Right hindlimb (tissue), 1 donor: ENCODE results near the gene DLX1.
"Not testable (repeated sequence)": the region's sequence is repeated elsewhere in the genome, so short reads cannot be mapped to it uniquely, and the experiment has no call there.

Source experiments
- DNase-seq: peaks from one replicate; pipeline ENCODE4 v3.0.0-alpha.2; 2018

The DLX1 gene

DNA sequence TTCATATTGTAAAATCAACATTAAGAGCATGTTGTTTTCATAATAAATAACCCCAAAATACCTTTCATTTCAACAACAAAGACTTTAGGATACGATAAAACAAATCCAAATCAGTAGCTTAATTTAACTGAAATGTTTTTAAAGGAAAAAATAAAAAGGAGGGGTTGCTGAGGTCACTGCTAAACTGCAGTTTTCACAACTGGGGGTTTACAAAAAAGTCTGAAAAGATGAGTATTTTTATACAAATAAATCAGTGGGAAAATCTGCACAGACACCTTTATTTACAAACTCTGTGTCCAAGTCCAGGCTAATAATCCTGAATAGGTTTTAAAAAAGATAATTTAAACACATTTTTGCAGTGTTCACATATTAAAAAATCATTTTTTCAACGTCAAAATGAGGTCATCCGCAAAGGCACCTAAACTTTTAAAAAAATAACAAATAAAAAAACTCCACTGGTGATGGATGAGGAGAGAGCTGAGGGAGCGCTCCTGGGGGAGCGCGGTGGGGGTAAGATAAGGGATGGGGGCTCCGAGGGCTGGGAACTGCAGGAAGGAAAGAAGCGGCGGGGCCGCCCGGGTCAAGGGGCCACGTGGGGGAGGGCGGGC is 14.3 kb downstream of the DLX1 start:
- no peak for DNase-seq

DNA sequence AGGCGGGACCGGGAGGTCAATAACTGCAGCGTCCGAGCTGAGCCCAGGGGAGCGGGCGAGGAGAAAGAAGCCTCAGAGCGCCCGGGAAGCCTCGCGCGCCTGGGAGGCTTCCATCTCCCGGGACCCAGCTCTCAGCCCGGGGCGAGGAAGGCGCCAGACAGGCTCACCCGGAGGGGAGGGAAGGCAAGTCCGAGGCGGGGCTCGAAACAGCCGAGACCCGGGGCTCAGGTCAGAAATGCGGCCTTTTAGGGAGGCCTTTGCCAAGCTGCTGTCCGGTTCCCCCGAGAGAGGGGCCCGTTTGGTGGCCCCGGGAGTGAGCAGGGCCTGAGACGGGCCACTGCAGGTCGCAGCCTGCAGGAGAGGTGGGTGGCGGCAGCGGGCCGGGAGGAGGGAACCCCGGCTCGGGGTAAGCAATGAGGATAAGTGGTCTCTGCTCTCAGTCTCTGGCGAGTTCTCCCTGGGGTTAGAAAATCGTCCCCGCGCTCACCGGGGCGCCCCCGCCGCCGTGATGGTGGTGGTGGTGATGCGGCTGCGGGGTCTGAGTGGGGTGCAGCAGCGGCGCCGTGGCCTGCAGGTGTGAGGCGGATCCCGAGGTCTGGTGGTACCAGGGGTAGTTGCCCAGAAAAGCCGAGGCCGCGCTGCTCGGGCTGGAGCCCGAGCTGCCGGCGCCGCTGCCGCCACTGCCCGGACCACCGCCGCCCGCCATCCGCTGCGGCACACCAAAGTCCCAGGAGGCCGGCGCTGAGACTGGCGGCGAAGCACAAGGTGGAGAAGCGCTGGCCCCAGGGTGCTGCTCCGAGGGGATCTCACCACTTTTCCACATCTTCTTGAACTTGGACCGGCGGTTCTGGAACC is 15.0 kb downstream of the DLX1 start:
- peak; percentile 22 for DNase-seq

DNA sequence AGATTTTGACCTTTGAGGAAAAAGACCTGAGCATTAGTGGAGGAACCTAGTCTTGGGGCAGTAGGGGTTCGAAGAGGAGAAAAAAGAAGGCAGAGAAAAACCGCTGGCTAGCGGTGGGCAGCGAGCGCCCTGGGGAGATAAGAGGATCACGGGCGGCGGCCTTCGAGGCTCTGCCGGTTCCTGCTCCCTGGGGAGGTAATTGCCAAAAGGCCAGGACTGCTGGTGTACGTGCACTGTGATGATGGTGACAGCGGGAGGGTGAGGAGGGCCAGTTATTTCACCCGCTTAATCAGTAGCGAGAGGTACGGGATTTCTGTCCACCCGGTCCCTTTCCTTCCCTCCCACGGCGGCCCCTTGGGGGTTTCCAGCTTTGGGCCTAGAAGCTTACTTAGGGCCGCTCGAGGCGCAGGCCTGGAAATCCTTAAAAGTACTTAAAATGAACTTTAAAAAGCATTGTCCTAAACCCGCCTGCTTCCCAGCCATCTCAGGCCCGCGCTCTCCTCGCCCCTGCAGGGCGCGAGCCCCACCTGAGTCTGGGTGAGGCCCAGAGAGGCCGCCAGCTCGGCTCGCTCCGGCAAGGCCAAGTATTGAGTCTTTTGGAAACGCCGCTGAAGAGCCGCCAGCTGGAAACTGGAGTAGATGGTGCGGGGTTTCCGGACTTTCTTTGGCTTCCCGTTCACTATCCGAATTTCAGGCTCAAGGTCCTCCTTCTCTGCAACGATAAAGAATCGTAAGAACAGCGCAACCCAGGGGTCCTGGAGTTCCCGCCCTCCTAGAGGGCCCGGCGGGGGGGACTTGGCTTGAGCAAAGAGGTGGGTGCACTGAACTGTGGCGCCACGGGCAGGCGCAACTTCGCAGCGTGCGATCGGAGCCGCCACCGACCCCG is 15.9 kb downstream of the DLX1 start:
- DNase-seq: peak; percentile 39

DNA sequence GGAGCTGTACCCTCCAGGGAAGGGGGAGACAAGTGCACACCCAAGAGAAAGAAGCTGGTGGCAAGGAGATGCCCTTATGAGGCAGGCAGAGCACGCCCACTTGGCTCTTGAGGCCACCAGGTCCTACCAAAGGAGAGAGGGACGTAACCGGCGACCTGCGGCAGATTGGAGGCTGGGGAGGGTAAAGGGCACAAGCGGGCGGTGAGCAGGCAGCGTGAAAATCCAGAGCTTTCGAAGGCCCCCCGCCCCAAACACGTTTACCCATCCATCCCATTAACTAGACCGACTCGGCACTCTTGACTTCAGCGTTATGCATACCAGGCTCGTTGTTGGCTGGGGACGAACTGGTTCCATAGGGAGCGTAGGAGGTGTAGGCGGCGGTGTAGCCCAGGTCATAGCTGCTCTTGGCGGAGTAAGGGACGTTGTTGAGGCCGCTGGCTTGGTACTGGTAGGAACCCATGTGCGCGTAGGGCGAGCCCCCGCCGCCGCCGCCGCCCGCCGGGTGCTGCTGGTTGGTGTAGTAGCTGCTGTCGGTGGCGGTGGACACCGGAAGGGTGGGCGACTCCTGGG is 16.6 kb downstream of the DLX1 start:
- no peak for DNase-seq

DNA sequence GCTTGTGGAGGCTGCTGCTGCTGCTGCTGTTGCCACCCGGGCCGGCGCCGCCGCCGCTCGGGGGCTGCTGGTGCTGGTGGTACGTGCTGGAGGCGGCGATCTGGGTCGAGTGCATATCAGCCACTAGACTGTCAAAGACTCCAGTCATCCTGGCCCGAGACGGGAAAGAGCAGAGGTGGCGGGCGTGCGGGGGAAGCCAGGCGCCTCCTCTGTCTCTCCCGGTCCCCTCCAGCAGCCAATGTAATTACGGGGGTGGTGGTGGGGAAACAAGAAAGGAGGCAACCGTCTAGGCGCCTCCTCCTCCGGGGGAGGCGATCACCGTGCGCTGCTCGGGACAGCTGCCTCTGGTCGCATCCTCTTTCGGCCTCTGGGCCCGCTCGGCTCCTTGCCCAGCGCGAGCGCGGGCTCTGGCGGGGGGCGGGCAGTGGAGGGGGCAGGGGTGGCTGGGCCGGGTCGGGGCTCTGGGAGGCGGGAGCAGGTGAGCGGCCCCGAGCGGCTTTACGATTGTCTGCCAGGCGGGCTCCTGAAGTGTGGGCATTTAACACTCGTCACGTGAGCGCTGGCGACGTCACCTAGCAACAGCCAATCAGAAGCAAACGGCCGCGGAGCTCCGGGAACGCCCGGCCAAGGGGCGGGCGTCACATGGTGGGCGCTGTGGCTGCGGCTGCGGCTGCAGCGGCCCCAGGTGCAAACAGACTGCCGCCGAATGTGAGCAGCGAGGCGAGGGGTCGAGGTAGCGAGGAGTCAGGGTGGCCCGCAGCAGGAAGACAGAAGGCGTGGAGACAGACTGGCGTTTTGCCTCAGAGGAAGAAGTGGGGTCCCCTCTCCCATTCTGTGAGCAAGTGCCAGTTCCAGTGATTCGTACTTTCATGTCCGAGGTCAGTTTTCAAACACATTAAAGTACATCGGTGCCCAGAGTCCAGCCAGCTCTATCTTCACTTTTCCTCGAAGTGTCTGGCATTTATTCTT is 17.4 kb downstream of the DLX1 start, which contains the start of gene DLX2:
Gene DLX2, minus strand, starts transcription at position 510 of the 969 bp plus-strand sequence. Its CDS starts 362 bp downstream, at position 148.
- DNase-seq: peak; percentile 90

DNA sequence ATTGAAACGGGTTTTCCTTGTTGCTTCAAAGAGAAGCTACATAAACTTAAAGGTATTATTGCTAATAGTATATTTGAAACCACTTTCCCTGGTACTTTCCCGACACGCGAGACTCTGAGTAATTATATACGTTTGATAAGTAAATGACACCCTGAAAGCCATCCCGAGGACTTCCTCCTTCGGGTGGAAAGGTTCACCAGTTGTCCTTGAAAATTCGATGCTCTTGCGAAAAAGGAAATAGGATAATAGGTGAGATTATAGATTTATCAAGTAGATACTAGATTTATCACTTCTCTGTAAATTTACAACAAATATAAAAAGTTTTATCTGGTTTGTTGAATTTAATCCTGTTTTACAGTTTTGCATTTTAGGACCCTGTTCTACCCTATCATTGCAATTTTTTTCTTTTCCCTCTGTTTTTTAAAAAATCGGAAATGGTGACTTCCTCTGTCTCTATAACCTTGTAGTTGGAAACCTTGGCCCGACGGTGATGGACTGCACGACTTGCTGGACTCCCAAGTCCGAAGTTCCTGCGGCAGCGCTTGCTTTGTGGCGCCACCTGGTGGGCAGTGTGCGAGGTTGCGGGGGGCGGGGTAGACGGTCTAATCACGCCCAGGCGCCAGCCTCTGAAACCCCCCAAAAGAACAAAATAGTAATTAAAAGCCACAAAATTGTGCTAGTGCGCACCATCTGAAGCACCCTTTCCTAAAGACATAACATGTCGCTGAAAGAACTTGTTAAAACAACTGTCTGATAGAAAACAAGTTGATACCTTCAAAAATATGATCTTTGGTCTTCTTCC is 18.4 kb downstream of the DLX1 start:
- DNase-seq: peak; percentile 90

DNA sequence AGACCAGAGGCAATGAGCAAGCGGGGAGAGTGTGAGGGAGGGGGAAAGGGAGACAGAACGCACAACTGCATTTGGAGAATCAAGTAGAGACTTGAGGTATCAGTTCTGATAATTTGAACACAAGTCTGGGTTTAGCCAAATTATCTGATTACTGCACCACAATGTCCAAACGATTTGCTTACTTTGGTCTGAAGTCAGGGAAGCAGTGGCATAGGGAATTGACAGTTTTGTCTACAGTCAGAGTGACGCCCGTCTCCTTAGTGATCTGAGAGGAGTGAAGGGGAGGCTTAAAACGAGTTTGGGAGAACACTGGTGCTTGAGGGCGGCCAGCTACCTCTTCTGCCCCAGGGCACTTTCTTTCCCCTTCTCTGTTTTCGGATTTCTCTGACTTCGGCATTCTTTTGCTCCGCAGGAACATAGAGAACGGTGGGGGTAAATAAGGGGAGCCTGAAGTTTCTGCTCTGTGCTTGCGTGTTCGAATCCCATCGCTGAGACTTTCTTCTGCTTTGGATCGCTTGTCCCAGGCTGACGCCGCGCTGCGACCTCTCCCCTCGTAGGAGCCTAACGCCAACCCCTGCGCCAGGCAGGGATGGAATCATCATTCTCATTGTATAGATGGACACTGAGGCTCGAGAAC is 20.3 kb downstream of the DLX1 start:
- DNase-seq: peak; percentile 14

DNA sequence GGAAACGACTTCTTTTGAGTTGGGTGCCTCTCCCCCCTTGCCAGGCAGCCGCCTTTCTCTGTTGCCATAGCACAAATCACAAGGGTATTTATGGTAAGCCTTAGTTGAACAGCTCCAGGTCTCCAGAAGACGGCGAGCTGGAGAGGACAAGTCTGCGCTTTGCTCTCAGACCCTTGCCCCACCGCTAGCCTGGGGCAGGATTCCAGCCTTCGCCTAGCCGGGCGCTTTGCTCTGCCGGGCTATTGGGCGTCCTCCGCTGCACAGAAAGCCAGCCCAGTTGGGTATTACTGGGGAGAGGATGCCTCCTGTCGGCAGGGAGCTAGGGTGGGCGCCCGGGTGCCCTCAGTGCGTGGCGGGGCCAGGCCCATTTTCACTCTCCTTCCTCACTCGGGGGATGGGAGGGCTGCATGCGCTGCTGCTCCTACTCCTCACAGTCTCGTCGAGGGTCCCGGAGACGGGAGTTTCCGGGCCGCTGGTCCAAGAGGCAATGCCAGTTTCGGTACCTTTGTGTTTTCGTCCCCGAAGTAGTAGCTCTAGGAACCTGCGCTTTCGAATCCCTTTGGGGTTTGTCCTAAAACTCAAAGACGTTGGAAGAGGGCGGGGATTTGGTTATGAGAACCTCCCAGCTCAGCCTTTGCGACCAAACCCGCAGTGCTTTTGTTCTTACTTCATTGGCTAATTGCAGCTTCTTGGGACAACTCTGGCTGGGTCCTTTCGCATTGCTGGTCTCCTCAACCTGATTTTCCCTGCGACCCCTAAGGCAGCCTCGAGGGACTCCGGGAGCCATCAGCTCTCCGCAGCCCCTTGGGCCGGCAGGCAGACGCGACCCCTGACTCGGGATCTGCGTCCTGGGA is 21.0 kb downstream of the DLX1 start:
- peak; percentile 38 for DNase-seq

DNA sequence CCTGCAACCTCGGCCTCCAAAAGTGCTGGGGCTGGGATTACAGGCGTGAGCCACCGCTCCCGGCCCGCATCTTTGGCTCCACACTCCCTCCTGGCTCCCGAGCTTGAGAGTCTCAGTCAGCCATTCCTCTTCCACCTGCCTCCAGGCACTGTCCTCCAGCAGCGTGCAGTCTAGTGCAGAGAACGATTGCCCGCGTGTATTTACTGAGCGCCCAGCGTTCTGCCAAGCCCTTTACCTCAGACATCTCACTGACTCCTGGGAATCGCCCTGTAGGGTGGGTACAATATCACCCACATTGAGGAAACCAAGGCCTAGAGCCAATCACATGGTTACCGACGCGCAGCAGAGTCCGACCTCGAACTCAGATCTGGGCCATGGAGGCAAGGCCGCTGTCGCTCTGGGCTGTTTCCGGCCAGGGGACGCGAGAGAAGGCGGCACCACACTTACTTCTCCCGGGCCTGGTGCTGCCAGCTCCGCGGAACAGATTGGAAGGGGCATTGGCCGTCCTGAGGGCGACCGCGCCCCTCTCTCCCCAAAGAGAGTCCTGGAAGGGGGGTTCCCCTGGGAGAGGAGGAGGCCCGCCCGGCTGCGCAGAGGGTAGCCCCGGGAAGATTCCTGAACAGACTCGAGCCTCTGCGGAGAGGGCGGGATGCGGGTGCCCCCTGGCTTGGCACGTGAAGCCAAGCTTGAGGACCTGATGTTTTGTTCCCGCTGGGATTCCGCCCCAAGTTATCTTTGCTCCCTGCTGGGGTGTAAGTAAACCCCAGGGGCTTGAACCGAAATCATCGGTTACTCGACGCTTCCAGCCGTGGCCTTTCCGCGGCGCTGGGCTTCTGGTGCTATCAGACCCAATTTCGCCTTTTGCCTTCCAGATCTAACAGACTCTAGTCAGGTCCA is 22.6 kb downstream of the DLX1 start:
- peak; percentile 19 for DNase-seq

DNA sequence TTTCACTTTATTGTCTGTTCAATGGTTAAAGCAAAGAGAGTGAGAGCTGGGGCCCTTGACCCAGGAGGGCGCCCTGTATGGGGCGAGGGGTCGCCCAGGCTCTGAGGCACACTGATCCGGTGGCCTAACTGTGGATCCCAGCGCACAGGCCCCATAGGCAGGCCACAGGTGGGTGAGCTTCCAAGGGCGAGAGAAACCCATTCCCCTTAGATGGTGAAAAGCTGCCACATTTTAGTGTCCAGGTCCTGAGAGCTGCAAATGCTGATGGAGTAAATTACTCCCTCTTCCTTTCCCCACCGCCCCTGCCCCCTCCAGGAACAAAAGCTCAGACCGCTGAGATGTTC is 23.3 kb downstream of the DLX1 start:
- DNase-seq: no peak

DNA sequence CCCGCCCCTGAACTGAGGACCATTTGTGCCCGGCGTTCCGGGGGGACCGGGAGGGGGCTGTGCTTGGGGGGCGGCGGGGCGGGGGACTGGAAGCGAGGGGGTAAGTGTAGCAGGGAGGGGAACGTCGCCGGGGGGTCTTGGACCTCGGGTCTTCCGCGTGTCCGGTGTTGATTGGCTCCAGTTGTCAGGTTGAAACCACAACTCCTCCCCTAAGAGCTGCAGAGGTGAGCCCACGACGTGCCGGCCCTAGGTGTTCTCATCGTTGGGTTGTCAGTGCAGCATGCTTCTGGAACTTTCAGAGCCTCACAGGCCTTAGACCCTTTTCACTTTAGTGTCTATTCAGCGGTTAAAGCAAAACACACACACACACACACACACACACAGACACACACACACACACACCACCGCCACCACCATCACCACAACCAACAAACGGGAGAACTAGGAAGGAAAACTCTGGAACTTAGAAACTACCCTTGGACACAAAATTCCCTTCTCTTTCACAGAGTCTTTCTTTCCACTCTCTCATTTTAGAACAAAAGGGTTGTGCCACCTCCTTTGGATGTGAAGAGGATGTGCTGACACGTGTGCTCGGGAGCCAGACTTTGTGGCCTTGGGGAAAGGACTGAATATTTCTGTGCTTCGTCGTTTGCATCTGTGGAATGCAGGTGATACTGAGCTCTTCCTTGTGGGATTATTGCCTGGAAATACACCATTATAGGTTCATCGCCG is 24.1 kb downstream of the DLX1 start:
- DNase-seq: no peak

DNA sequence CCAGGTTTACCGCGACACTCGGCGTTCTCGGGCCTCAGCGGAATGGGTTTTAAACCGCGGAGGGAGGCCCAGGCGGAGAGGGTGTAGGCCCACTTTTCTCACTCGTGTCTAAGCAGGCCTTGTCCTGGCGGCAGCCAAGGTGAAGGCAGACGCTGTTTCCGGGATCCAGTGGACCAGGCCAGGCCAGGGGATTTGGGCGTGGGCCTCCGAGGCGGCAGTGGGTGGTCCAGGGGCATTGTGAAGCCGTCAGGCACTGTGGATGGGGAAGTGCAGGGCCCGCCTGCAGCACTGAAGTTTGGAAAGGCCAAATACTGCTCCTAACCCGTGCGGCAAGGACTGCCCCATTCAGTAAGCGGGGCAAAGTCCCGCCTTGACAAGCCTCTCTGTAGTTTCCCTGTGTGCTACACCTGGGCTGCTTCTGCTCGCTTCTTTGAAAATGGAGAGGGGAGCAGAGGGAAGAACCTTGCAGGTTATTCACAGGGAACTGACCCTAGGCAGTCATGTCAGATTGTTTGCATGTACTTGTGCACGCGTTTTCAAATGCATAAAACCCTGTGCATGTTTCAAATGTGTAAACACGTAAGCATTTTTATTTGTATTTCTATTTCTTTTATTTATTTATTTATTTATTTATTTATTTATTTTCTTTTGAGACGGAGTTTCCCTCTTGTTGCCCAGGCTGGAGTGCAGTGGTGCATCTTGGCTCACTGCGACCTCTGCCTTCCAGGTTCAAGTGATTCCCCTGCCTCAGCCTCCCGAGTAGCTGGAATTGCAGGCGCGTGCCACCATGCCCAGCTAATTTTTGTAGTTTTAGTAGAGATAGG is 24.9 kb downstream of the DLX1 start:
- peak; percentile 21 for DNase-seq

DNA sequence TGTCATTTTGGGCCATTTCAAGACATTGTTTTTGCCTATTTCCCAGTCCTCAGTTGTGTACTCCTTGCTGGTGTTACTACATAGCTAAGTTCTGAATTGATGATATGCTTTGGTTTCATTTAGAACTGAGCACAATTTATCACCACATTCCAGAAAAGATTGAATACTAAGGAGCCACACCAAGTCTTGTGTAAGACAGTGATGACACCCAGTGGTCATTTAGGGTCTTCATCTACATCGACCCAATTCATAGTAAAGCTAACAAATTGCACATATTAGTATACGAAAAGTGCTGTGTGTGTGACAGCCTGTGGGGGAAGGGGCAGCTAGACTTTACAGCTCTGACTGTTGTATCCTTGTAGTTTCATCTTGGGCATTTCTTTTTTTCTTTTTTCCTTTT is 28.3 kb downstream of the DLX1 start:
- no peak for DNase-seq

DNA sequence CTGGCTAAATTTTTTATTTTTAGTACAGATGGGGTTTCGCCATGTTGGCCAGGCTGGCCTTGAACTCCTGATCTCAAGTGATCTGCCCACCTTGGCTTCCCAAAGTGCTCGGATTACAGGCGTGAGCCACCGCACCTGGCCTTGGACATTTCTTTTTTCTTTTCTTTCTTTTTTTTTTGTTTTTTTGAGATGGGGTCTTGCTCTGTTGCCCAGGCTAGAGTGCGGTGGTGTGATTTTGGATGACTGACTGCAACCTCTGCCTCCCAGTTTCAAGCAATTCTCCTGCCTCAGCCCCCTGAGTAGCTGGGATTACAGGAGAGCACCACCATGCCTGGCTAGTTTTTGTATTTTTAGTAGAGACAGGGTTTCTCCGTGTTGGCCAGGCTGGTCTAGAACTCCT is 28.9 kb downstream of the DLX1 start:
- not testable (repeated sequence) for DNase-seq

DNA sequence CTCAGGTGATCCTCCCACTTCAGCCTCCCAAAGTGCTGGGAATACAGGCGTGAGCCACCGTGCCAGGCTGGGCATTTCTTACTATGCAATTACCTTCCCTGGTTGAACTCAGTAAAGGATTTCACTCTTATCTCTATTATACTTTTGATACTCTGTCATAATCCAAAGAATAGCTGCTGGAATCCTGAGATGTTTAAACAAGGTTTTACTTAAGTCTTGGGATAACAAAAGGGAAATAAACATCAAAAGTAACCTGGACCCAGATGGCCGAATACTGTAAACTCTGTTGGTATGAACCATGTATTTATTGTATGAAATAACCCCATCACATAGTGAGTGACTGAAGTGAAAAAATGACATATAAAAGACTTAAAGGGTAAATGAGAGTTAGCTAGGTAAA is 29.3 kb downstream of the DLX1 start:
- no peak for DNase-seq

DNA sequence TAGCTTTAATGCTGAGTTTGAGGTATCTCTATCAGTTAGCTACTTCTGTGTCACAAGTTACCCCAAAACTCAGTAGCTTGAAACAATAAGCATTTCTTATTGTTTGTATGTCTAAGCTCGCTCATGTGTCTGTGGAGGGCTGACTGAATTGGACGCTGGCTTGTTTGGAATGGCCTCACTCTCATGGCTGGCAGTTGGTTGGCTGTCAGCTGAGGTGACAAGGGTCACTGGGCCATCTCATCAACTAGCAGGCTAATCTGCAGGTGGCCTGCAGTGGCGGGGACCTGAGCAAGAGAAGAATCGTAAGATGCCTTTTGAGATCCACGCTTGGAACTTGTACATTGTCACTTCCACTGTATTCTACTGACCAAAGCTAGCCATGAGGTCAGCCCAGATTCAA is 30.8 kb downstream of the DLX1 start:
- DNase-seq: no peak

DNA sequence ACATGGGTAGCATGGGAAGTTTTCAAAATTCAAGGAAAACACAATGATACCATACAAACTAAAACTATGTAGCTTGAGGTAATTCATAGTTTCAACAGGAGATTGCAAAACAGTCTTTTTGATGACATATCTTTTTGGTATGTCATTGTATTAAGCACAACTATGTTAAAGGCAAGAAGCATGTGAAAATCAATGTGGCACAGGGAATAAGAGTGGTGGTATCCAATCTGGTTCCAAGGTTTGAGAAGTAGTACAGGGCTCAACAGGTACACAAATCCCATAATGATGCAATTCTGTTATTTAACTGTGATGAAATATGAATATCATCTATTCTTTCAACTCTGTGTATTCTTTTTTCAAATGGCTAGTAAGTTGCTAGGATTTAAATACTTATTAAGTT is 33.8 kb downstream of the DLX1 start:
- no peak for DNase-seq
